K562 (cell line): Measurements from ENCODE around the gene PRDM1. TPM values are rescaled to one million over a fixed set of nuclear protein-coding genes. Genes with fewer than 3 reads are reported as not detected.

Source experiments
- ARID1B ChIP-seq: fragments of 450-650 bp; IDR thresholded peaks from 2 replicates; pipeline ENCODE4 v1.6.1; 2016; ENCODE audit warnings: antibody characterized with exemption, mild to moderate bottlenecking, inconsistent platforms
- BACH1 ChIP-seq: fragments of 200-800 bp; sonication (Bioruptor generic); IDR thresholded peaks from 2 replicates; pipeline ENCODE4 v1.6.1; 2016; ENCODE audit warnings: missing genetic modification characterization, missing compliant biosample characterization
- C11orf30 ChIP-seq: fragments of 450-650 bp; IDR thresholded peaks from 2 replicates; pipeline ENCODE4 v1.6.1; 2016; ENCODE audit warnings: low read depth, mild to moderate bottlenecking
- CHD4 ChIP-seq: fragments of 200-600 bp; sonication (generic); IDR thresholded peaks from 3 replicates; pipeline ENCODE4 v1.6.1; 2012; ENCODE audit warnings: low read depth, mild to moderate bottlenecking, mixed read lengths, low read length, inconsistent platforms; ENCODE audit not compliant: insufficient read depth, insufficient replicate concordance, poor library complexity, severe bottlenecking
- CLOCK ChIP-seq: fragments of 250-450 bp; sonication (Bioruptor Pico); IDR thresholded peaks from 2 replicates; pipeline ENCODE4 v1.4.0; 2020; ENCODE audit warnings: mild to moderate bottlenecking, moderate library complexity, borderline replicate concordance
- DIDO1 ChIP-seq: fragments of 450-650 bp; IDR thresholded peaks from 2 replicates; pipeline ENCODE4 v1.6.1; 2016; ENCODE audit warnings: low read depth, missing biosample characterization, missing genetic modification characterization
- EP400 ChIP-seq: fragments of 450-650 bp; IDR thresholded peaks from 2 replicates; pipeline ENCODE4 v1.6.1; 2017; ENCODE audit warnings: antibody characterized with exemption, mild to moderate bottlenecking, moderate library complexity
- HLTF ChIP-seq: fragments of 450-650 bp; IDR thresholded peaks from 2 replicates; pipeline ENCODE4 v1.6.1; 2016
- KDM1A ChIP-seq, 2 experiments: fragments of 450-650 bp; IDR thresholded peaks; 2 replicates each; pipeline ENCODE4 v1.6.1; 2016; ENCODE audit warnings: mild to moderate bottlenecking in 2 of 2
- L3MBTL2 ChIP-seq: fragments of 450-650 bp; IDR thresholded peaks from 2 replicates; pipeline ENCODE4 v1.6.1; 2016; ENCODE audit warnings: mild to moderate bottlenecking, moderate library complexity
- NBN ChIP-seq: fragments of 450-650 bp; IDR thresholded peaks from 2 replicates; pipeline ENCODE4 v1.6.1; 2016; ENCODE audit warnings: low read depth, mild to moderate bottlenecking
- NUFIP1 ChIP-seq: fragments of 450-650 bp; IDR thresholded peaks from 2 replicates; pipeline ENCODE4 v1.6.1; 2018; ENCODE audit not compliant: partially characterized antibody
- RB1 ChIP-seq: fragments of 450-650 bp; IDR thresholded peaks from 2 replicates; pipeline ENCODE4 v1.6.1; 2017; ENCODE audit warnings: low read depth, mild to moderate bottlenecking
- RHOXF2B ChIP-seq: fragments of 250-450 bp; sonication (Bioruptor Pico); conservative IDR thresholded peaks from 2 replicates; pipeline ENCODE4 v1.5.1; 2021
- RNF2 ChIP-seq: sonication (generic); IDR thresholded peaks from 2 replicates; pipeline ENCODE4 v1.6.1; 2016
- SETDB1 ChIP-seq: IDR thresholded peaks from one replicate; pipeline ENCODE4 v1.6.1; 2012; ENCODE audit warnings: low read length, control low read depth, inconsistent platforms
- TAF1 ChIP-seq: IDR thresholded peaks from 2 replicates; pipeline ENCODE4 v1.6.1; 2011; ENCODE audit warnings: mild to moderate bottlenecking, low read length, moderate library complexity; ENCODE audit not compliant: insufficient read depth, control insufficient read depth, severe bottlenecking; ENCODE audit errors: extremely low read depth
- TAF9B ChIP-seq: fragments of 450-650 bp; IDR thresholded peaks from 2 replicates; pipeline ENCODE4 v1.6.1; 2018; ENCODE audit warnings: mild to moderate bottlenecking; ENCODE audit not compliant: partially characterized antibody
- TCF7 ChIP-seq: sonication (generic); IDR thresholded peaks from 2 replicates; pipeline ENCODE4 v1.6.1; 2016; ENCODE audit warnings: antibody characterized with exemption, borderline replicate concordance
- ZNF121 ChIP-seq: sonication (generic); formaldehyde crosslinking; conservative IDR thresholded peaks from 2 replicates; pipeline ENCODE4 v1.8.0; 2022; ENCODE audit warnings: missing genetic modification reagents
- ZNF184 ChIP-seq: sonication (generic); formaldehyde crosslinking; IDR thresholded peaks from 2 replicates; pipeline ENCODE4 v1.5.0; 2020; ENCODE audit warnings: missing genetic modification reagents
- ZNF551 ChIP-seq: fragments of 250-450 bp; sonication (Bioruptor Pico); IDR thresholded peaks from 2 replicates; pipeline ENCODE4 v1.5.0; 2021; ENCODE audit warnings: mild to moderate bottlenecking, moderate library complexity
- ZNF830 ChIP-seq: fragments of 250-450 bp; sonication (Bioruptor Pico); IDR thresholded peaks from 2 replicates; pipeline ENCODE4 v1.5.0; 2021; ENCODE audit warnings: mild to moderate bottlenecking
- polyA plus RNA-seq, 8 experiments: library from polyadenylated mRNA; depleted of rRNA in 4 of 8; stranded (reverse) in 5 of 8; unstranded in 3 of 8; fragments of >200 nt; fragmentation: Nextera tagmentation in 2 of 8; fragmentation: Illumina TruSeq in 1 of 8; extraction: Ambion mirVana in 2 of 8; extraction: Trizol in 1 of 8; gene quantifications; 2 replicates each; pipeline versions ENCODE4 v1.2.1 to v1.2.3, GENCODE V29; 2011 to 2014; ENCODE audit warnings: inconsistent platforms in 1 of 8, missing spikeins in 1 of 8
- total RNA-seq, 7 experiments: library from RNA; depleted of rRNA in 6 of 7; stranded (reverse); fragments of >200 nt in 6 of 7; fragmentation: Illumina TruSeq in 2 of 7; extraction: Trizol in 2 of 7; gene quantifications; 2 replicates each; pipeline versions ENCODE4 v1.2.1 to v1.2.3, GENCODE V29; 2011 to 2021; ENCODE audit warnings: low replicate concordance in 1 of 7
- TF ChIP-seq, protein P1 (sequence below): fragments of 250-450 bp; sonication (Bioruptor Pico); IDR thresholded peaks from 2 replicates; pipeline ENCODE4 v1.8.0; 2021; ENCODE audit warnings: moderate library complexity, mild to moderate bottlenecking, inconsistent platforms
- TF ChIP-seq, protein P2 (sequence below): fragments of 450-650 bp; formaldehyde crosslinking; conservative IDR thresholded peaks from 2 replicates; pipeline ENCODE4 v1.4.0; 2022; ENCODE audit warnings: mild to moderate bottlenecking, missing genetic modification characterization
- TF ChIP-seq, protein P3 (sequence below): fragments of 250-450 bp; sonication (Bioruptor Pico); IDR thresholded peaks from 2 replicates; pipeline ENCODE4 v1.5.1; 2021; ENCODE audit warnings: mild to moderate bottlenecking

The PRDM1 gene
- total and polyA plus RNA-seq, 9 of the 15 experiments (the other 6 are each of a cell fraction or from before 2014, with no cell fraction given): 0.09 to 0.89 (median 0.27) TPM

- TF ChIP-seq, protein P1, sequence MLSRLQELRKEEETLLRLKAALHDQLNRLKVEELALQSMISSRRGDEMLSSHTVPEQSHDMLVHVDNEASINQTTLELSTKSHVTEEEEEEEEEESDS: no peak
- TF ChIP-seq, protein P2, sequence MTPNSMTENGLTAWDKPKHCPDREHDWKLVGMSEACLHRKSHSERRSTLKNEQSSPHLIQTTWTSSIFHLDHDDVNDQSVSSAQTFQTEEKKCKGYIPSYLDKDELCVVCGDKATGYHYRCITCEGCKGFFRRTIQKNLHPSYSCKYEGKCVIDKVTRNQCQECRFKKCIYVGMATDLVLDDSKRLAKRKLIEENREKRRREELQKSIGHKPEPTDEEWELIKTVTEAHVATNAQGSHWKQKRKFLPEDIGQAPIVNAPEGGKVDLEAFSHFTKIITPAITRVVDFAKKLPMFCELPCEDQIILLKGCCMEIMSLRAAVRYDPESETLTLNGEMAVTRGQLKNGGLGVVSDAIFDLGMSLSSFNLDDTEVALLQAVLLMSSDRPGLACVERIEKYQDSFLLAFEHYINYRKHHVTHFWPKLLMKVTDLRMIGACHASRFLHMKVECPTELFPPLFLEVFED (CRISPR knock-in tag): no peak
- TF ChIP-seq DIDO1 (tag) (no peak), ZNF551 (CRISPR knock-in tag) (no peak), CHD4 (no peak), TAF9B (no peak), BACH1 (tag) (peak; percentile 90), SETDB1 (no peak), RB1 (no peak), C11orf30 (peak; percentile 86), TAF1 (no peak), ARID1B (peak; percentile 75), KDM1A (IDR thresholded peaks at IDR 0.05) (peak in 1 of 2 experiments; percentile 46; a peak in 1 of 4 replicates), ZNF184 (no peak), ZNF121 (CRISPR knock-in tag) (no peak), L3MBTL2 (peak; percentile 69), RNF2 (no peak; the same call in 1 of the 2 replicates), ZNF830 (CRISPR knock-in tag) (no peak), EP400 (peak; percentile 38; the same call in 1 of the 2 replicates), NUFIP1 (no peak), HLTF (no peak), TCF7 (no peak), NBN (no peak), CLOCK (no peak), RHOXF2B (CRISPR knock-in tag) (no peak)
- TF ChIP-seq, protein P3, sequence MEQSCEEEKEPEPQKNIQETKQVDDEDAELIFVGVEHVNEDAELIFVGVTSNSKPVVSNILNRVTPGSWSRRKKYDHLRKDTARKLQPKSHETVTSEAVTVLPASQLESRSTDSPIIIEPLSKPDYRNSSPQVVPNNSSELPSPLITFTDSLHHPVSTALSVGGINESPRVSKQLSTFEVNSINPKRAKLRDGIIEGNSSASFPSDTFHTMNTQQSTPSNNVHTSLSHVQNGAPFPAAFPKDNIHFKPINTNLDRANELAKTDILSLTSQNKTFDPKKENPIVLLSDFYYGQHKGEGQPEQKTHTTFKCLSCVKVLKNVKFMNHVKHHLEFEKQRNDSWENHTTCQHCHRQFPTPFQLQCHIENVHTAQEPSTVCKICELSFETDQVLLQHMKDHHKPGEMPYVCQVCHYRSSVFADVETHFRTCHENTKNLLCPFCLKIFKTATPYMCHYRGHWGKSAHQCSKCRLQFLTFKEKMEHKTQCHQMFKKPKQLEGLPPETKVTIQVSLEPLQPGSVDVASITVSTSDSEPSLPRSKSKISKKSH (CRISPR knock-in tag): no peak
These were observed 48.9 kb downstream of the PRDM1 start (continued) for GRCh38 chr6:106134906-106135634.
